Inflammatory macrophage treated with lipopolysaccharide for 4 hours (primary cell): ENCODE measurements around the gene SLC35E1.

Source experiments
- DNase-seq: peaks from one replicate; pipeline ENCODE4 v3.0.0-alpha.2; 2020

Gene SLC35E1

GRCh38 chr19:16572332-16573211 is at the start of gene SLC35E1:
TSS of gene SLC35E1 (minus strand) at chr19:16572415. CDS start at chr19:16572364, 51 bp downstream.
- peak; percentile 97 for DNase-seq

DNA sequence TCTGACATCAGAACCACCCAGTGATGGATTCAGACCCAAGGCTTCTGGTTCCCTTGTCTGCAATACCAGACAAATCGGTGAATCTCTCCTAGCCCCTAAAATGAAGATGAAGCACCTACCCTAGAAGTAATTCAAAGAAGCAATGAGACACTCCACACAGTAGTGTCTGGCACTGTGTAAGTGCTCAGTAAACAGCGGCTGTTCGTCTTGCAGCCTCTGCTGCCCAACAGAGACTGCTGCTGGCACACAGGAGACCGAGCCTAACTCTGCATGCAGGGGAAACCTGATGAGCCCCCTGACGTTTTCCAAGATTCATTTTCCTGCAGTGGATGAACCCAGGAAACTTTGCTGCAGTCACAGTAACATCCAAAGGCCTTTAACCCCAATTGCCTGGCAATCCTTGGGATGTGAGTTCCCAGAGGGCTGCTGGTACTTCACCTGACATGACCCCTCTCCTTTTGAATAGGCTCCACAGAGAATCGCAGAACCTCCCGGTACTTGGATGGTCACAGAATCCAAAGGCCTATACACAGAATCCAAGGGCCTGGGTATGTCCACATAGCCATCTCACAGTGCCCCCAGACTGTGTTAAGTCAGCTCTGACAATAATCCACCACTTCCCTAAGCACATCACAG is 49.1 kb upstream of the SLC35E1 start:
- no peak for DNase-seq

GRCh38 chr19:16620584-16620983 is 48.4 kb upstream of the SLC35E1 start:
- DNase-seq: no peak

DNA sequence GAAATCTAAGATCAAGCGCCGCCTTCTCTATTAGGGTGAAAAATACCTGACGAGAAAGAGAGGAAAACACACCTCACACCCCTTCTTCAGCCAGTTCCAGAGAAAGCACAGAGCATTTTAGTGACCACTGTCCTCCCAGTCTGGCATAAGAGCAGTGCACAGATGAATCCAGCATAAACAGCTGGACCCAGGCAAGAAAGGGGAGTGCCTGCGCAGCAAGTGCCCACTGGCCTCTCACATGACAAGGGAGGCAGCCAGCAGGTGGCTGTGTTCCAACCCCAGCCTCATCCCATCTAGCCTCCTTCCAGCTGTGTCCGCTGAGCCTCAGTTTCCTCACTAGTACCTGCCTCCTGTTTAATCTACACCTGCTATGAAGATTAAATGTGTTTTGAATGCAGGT is 47.8 kb upstream of the SLC35E1 start:
- DNase-seq: no peak

GRCh38 chr19:16619457-16619856 is 47.2 kb upstream of the SLC35E1 start:
- DNase-seq: no peak

DNA sequence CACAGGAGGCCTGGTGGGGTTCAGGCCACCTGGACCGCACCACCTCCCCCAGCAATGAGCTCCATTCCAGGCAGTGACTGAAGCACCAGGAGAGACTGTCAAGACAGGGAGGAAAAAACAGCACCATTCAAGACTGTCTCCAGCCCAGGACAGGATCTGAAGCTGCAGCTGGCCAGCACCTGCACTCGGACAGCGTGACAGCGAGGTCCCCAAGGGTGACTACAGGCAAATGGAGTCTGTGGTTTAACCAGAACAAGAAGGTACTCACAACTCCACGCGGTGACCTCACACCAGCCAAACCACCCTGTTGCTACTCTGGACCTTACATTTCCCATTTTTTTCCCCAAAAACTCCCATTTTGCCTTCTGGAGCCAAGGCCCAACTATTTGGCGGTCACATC is 46.0 kb upstream of the SLC35E1 start:
- DNase-seq: no peak

- peak; percentile 14 for DNase-seq
These were observed 43.6 kb upstream of the SLC35E1 start for GRCh38 chr19:16615808-16616207.

- no peak for DNase-seq
These were observed 42.7 kb upstream of the SLC35E1 start for GRCh38 chr19:16614941-16615340.

GRCh38 chr19:16613841-16614240 is 41.6 kb upstream of the SLC35E1 start:
- DNase-seq: no peak

- DNase-seq: peak; percentile 53
These were observed 40.4 kb upstream of the SLC35E1 start for GRCh38 chr19:16612636-16613035.

- no peak for DNase-seq
These were observed 38.9 kb upstream of the SLC35E1 start for GRCh38 chr19:16611121-16611520.

DNA sequence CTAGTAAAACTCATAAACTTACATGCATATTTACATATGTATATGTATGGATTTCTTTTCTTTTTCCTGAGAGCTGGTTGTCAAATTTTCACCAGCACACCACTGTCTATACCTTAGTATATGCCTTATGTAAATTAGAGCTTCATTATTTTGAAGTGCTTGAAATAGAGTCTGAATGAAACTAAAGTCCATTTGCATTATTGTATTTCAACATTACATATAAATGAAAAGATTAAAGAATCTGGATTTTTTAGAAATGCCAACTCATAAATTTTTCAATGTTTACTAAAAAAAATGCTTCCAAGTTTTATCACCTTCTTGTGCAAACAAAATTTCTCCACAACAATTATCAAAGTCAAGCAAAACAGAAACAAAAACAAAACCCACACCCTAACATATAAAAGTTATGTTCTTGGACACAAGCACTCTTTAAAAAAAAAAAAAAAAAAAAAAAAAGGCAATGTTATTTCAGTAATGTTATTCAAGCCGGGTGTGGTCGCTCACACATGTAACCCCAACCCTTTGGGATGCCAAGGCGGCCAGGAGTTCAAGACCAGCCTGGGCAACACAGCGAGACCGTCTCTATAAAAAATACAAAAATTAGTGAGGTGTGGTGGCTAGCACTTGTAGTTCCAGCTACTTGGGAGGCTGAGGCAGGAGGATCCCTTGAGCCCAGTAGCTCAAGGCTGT is 37.4 kb upstream of the SLC35E1 start:
- DNase-seq: peak; percentile 25

- DNase-seq: peak; percentile 77
These were observed 36.1 kb upstream of the SLC35E1 start for GRCh38 chr19:16608290-16608739.

DNA sequence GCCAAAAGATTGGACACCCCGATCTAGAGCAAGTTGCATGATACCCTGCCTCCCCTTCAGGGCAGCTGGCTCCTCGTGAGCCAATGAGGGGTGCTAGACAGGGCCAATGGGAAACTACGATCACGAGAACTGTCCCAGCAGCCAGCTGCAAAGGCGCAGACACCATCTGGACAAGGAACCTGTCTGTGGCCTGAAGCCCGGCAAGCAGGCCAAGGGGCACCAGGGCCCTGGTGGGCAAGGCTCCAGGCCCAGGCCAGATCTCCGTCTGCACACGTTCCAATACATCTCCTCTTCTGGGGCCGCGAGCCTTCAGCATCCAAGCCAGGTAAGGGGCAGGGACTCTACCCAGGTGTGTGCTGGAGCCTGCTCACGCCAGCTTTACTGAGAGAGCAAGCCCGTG is 35.6 kb upstream of the SLC35E1 start:
- DNase-seq: no peak

DNA sequence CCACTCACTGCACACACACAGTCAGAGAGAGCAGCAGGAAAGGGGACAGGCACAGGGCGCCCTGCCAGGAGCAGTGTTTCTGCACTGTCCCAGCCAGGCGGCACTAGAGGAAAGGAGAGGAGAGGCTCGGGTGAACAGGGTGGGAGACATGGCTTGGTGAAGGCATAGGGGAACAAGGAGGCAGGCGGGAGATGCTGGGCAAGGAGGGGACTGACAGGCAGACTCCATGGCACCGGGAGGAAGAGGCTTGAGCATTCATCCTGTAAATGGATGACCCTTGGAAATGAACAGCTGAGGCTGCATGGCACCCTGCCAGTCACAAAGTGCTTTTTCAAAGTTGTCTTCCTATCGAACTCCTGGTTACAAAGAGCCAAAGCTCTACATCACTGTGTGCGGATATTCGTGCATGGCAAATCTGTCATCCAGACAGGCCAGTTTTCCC is 33.4 kb upstream of the SLC35E1 start:
- DNase-seq: no peak

DNA sequence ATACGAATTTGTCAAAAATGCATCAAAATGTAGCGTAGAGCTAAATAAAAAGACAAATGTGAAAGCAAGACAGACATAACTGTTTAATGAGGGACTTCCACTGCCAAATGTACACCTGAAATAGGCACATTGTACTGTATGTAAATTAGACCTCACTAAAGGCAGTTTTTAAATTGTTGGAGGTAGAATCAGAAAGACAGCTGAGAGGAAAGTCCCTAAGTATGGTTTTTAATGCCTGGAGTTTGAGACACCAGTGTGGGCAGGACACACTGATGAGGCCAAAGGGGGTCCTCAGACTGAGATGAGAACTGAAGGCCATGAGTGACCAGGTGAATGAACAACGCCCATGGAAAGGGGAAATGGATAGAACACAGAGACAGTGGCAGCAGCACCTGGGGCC is 32.9 kb upstream of the SLC35E1 start:
- DNase-seq: no peak

DNA sequence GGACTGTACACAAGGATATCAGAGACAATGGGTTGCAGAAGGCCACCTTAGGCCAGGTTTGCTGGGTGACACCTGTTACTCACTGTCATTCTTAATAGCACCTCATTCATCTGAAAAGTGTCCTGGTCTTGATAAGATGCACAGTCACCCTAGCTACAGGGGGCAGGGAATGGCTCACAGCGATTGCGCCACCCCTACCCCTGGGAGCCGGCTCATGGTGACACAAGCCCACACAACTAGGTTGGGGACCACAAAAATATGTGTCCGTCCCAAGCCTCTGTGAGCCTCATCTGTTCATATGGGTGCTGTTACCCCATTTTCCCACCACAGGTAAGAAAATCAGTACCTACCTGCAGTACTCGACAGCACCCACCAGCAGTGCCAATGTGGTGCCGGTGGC is 32.4 kb upstream of the SLC35E1 start:
- no peak for DNase-seq

DNA sequence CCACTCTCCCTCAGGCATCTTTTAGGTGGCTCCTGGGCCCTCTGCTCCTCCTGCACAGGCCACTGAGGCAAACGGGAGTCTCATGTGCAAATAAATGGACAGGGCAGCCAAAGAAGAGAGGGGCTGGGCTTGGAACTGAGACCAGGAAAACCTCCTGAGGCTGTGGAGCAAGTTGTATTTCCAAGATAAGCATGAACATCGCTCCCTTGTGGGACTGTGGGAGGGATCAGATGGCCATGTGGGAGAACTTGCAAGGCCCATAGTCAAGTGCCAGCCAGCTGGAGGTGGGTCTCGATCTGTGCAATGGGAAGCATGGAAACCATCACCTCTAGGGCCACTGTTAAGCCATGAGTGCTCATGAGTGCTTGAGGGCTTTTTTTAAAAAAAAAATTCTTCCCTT is 30.9 kb upstream of the SLC35E1 start:
- DNase-seq: no peak

GRCh38 chr19:16601378-16602052 is 29.3 kb upstream of the SLC35E1 start:
- DNase-seq: no peak

- no peak for DNase-seq
These were observed 28.6 kb upstream of the SLC35E1 start for GRCh38 chr19:16600824-16601223.

DNA sequence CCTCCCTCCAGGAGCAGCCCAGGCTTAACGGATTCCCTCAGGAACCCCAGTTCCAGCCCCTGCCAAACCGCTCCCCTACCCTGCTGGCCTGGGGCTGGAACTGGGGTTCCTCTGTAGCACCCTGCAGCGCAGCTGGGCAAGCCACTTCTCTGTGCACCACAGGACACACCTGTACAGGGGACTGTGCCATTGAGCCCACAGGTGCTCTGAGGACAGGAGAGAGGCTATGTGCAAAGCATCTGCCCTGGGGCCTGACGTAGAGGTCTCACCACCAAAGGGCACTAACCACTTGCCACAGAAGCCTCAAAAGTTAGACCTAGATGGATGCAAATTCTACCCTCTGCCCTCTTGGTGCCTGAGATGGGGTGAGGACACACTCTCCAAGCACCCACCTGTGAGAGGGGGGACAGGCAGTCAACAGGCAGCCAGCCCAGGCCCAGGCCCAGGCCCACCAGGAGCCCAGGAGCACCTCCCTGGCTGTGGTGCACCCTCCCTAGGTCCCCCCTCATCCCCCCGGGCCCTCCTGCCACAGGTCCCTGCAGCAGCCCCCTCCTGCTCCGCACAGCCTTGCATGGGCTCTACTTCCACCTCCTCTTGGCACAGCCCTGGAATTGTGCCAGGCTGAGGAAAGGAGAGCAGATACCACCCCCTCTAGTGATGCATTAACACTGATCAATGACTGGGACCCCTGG is 27.6 kb upstream of the SLC35E1 start:
- DNase-seq: no peak

GRCh38 chr19:16598848-16599247 is 26.6 kb upstream of the SLC35E1 start:
- DNase-seq: no peak
